ENCODE results near the gene PRAMEF11.
"Not testable (repeated sequence)": the region's sequence is repeated elsewhere in the genome, so short reads cannot be mapped to it uniquely, and the experiment has no call there.

PRAMEF11 gene

GRCh38 chr1:12831310-12831709 lies at the start of gene PRAMEF11:
Gene PRAMEF11, minus strand, starts transcription at chr1:12831410. Its CDS starts 2,621 bp downstream, at chr1:12828789.
- not testable (repeated sequence) for DNase-seq

GRCh38 chr1:12878453-12878852 lies 47.2 kb upstream of the PRAMEF11 start:
- DNase-seq = not testable (repeated sequence)

GRCh38 chr1:12863131-12863880 lies 32.1 kb upstream of the PRAMEF11 start:
- not testable (repeated sequence) for DNase-seq

GRCh38 chr1:12856786-12857185 lies 25.6 kb upstream of the PRAMEF11 start, which contains the start of gene PRAMEF2:
Gene PRAMEF2, plus strand, starts transcription at chr1:12857086. Its CDS starts 1,924 bp downstream, at chr1:12859010.
- not testable (repeated sequence) for DNase-seq

GRCh38 chr1:12851779-12852178 lies 20.6 kb upstream of the PRAMEF11 start:
- DNase-seq = no peak

- DNase-seq = not testable (repeated sequence)
These were observed 17.4 kb upstream of the PRAMEF11 start, which contains the start of gene HNRNPCL1 for GRCh38 chr1:12848620-12849019. Gene HNRNPCL1, minus strand, starts transcription at chr1:12848720. Its CDS starts 431 bp downstream, at chr1:12848289.

GRCh38 chr1:12833251-12833650 lies 2.0 kb upstream of the PRAMEF11 start:
- DNase-seq = not testable (repeated sequence)

- DNase-seq = not testable (repeated sequence)
These were observed 12.1 kb downstream of the PRAMEF11 start for GRCh38 chr1:12819061-12819460.

GRCh38 chr1:12811409-12811784 lies 19.8 kb downstream of the PRAMEF11 start:
- no peak for DNase-seq

GRCh38 chr1:12810691-12811408 lies 20.4 kb downstream of the PRAMEF11 start:
- no peak for DNase-seq

- no peak for DNase-seq
These were observed 21.3 kb downstream of the PRAMEF11 start for GRCh38 chr1:12809933-12810332.

- no peak for DNase-seq
These were observed 31.5 kb downstream of the PRAMEF11 start for GRCh38 chr1:12799730-12800129.

- no peak for DNase-seq
These were observed 32.3 kb downstream of the PRAMEF11 start for GRCh38 chr1:12798911-12799310.

GRCh38 chr1:12791097-12791496 lies 40.1 kb downstream of the PRAMEF11 start, which contains the start of gene PRAMEF1:
Gene PRAMEF1, plus strand, starts transcription at chr1:12791397. Its CDS starts 1,831 bp downstream, at chr1:12793228.
- not testable (repeated sequence) for DNase-seq

GRCh38 chr1:12784729-12785128 lies 46.5 kb downstream of the PRAMEF11 start:
- not testable (repeated sequence) for DNase-seq

- DNase-seq = not testable (repeated sequence)
These were observed 47.4 kb downstream of the PRAMEF11 start for GRCh38 chr1:12783783-12784182.

GRCh38 chr1:12781488-12781887 lies 49.7 kb downstream of the PRAMEF11 start:
- DNase-seq = not testable (repeated sequence)

GRCh38 chr1:12778907-12779306 lies 52.3 kb downstream of the PRAMEF11 start:
- no peak for DNase-seq

- no peak for DNase-seq
These were observed 53.1 kb downstream of the PRAMEF11 start for GRCh38 chr1:12778061-12778460.

- DNase-seq = no peak
These were observed 54.2 kb downstream of the PRAMEF11 start for GRCh38 chr1:12776801-12777557.

- no peak for DNase-seq
These were observed 55.8 kb downstream of the PRAMEF11 start for GRCh38 chr1:12775443-12775842.

GRCh38 chr1:12774801-12775345 lies 56.3 kb downstream of the PRAMEF11 start:
- no peak for DNase-seq
